GM11168 (cell line): ENCODE results near the gene ANKRD13B.

ENCODE experiments used
- in situ Hi-C: fragments of 300-500 bp; cut with MboI; formaldehyde crosslinking; loops from one replicate; pipeline ENCODE4 v1.12.0; 2022; ENCODE audit warnings: low sequenced_read_pairs; ENCODE audit not compliant: unreplicated experiment

The ANKRD13B gene

GRCh38 chr17:29568331-29569244, 24.3 kb upstream of the ANKRD13B start, which contains the start of gene TP53I13:
TP53I13 (plus strand) TSS chr17:29568701; CDS start chr17:29568759, 58 bp downstream.
- in situ Hi-C loops = no loop called here

- in situ Hi-C loops = no loop called here
Measured at GRCh38 chr17:29569245-29569950, 23.5 kb upstream of the ANKRD13B start.

GRCh38 chr17:29570521-29570920, 22.4 kb upstream of the ANKRD13B start:
- in situ Hi-C loops = no loop called here

- in situ Hi-C loops = no loop called here
Measured at GRCh38 chr17:29571486-29571882, 21.4 kb upstream of the ANKRD13B start.

- in situ Hi-C loops = no loop called here
Measured at GRCh38 chr17:29571883-29572681, 20.9 kb upstream of the ANKRD13B start.

- in situ Hi-C loops = no loop called here
Measured at GRCh38 chr17:29572691-29573557, 20.0 kb upstream of the ANKRD13B start.

GRCh38 chr17:29573558-29573869, 19.4 kb upstream of the ANKRD13B start:
- in situ Hi-C loops = no loop called here

- in situ Hi-C loops = no loop called here
Measured at GRCh38 chr17:29573871-29574731, 18.8 kb upstream of the ANKRD13B start.

- in situ Hi-C loops = no loop called here
Measured at GRCh38 chr17:29574732-29575510, 18.0 kb upstream of the ANKRD13B start.

- in situ Hi-C loops = no loop called here
Measured at GRCh38 chr17:29575511-29576213, 17.3 kb upstream of the ANKRD13B start.

- in situ Hi-C loops = no loop called here
Measured at GRCh38 chr17:29576214-29577000, 16.5 kb upstream of the ANKRD13B start.

GRCh38 chr17:29577001-29577370, 15.9 kb upstream of the ANKRD13B start:
- in situ Hi-C loops = no loop called here

GRCh38 chr17:29577385-29578211, 15.3 kb upstream of the ANKRD13B start:
- in situ Hi-C loops = no loop called here

- in situ Hi-C loops = no loop called here
Measured at GRCh38 chr17:29578626-29579485, 14.1 kb upstream of the ANKRD13B start.
